ENCODE results near the gene ARF1. TPM values are rescaled to one million over a fixed set of nuclear protein-coding genes. Genes with fewer than 3 reads are reported as not detected.
A peak's percentile ranks its signal among the peaks of the same experiment; 100 is the strongest.

Gene ARF1
- total and polyA plus RNA-seq, 10 of the 15 experiments (the other 5 are each of a cell fraction or from before 2014, with no cell fraction given): 48.4 to 508 (median 283) TPM

DNA sequence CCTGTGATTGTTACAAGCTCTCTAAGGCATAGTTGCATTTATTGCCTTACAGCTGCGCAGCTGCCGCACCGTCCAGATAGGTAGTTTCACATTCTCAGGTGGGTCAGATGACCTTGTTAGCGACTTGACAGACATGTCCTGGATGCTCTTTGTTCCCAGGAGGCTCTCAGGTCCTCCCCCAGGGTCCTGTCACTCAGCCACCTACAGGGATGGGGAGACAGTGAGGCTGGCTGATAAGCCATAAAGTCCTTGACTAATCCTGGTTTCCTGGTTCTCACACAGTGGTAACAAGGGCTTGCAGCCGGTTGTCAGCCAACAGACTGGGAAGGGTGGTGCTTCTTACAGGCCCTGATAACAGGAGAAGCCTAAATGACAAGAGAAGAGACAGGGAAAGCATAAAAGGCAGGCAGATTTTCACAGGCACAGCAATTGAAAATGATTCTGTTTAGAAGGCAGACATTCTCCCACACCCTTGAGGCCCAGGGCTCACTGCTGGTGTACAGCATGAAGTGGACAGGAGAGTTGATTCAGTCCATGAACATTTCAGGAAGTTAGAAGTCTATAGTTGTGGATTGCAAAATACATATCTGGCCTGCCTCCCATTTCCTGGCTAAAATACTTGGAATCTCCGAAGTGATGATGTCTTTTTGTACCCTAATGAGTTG, 2.9 kb downstream of the ARF1 start (continued):
- TF ChIP-seq, protein P1, sequence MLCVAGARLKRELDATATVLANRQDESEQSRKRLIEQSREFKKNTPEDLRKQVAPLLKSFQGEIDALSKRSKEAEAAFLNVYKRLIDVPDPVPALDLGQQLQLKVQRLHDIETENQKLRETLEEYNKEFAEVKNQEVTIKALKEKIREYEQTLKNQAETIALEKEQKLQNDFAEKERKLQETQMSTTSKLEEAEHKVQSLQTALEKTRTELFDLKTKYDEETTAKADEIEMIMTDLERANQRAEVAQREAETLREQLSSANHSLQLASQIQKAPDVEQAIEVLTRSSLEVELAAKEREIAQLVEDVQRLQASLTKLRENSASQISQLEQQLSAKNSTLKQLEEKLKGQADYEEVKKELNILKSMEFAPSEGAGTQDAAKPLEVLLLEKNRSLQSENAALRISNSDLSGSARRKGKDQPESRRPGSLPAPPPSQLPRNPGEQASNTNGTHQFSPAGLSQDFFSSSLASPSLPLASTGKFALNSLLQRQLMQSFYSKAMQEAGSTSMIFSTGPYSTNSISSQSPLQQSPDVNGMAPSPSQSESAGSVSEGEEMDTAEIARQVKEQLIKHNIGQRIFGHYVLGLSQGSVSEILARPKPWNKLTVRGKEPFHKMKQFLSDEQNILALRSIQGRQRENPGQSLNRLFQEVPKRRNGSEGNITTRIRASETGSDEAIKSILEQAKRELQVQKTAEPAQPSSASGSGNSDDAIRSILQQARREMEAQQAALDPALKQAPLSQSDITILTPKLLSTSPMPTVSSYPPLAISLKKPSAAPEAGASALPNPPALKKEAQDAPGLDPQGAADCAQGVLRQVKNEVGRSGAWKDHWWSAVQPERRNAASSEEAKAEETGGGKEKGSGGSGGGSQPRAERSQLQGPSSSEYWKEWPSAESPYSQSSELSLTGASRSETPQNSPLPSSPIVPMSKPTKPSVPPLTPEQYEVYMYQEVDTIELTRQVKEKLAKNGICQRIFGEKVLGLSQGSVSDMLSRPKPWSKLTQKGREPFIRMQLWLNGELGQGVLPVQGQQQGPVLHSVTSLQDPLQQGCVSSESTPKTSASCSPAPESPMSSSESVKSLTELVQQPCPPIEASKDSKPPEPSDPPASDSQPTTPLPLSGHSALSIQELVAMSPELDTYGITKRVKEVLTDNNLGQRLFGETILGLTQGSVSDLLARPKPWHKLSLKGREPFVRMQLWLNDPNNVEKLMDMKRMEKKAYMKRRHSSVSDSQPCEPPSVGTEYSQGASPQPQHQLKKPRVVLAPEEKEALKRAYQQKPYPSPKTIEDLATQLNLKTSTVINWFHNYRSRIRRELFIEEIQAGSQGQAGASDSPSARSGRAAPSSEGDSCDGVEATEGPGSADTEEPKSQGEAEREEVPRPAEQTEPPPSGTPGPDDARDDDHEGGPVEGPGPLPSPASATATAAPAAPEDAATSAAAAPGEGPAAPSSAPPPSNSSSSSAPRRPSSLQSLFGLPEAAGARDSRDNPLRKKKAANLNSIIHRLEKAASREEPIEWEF (IDR thresholded peaks at IDR 0.05; ENCODE audit: insufficient replicate concordance, low read depth, low read length): no peak
- TF ChIP-seq RAD51 (IDR thresholded peaks at IDR 0.05): peak; percentile 21; the same call in 1 of the 2 replicates
- TF ChIP-seq NFYB (IDR thresholded peaks at IDR 0.05; ENCODE audit: insufficient read depth, low read depth, low read length): no peak
- no peak for TF ChIP-seq RELA (IDR thresholded peaks at IDR 0.05; ENCODE audit: borderline replicate concordance, partially characterized antibody)
- no peak for TF ChIP-seq BRCA1 (IDR thresholded peaks at IDR 0.05; ENCODE audit: low read depth, low read length)
- peak; percentile 59 for TF ChIP-seq MEF2B (IDR thresholded peaks at IDR 0.05; ENCODE audit: partially characterized antibody, poor library complexity, severe bottlenecking)

Measured in GM12878 (cell line).